GM03348 (cell line): ENCODE measurements around the gene TSPAN33.

Experiments
- DNase-seq: peaks from one replicate; pipeline ENCODE4 v3.0.0; 2012; ENCODE audit warnings: low spot score

Gene TSPAN33

GRCh38 chr7:129136887-129137642, 7.4 kb upstream of the TSPAN33 start:
- no peak for DNase-seq

GRCh38 chr7:129143724-129144094, 798 bp upstream of the TSPAN33 start:
- DNase-seq, result no peak

- no peak for DNase-seq
Measured at GRCh38 chr7:129144834-129145668, 544 bp downstream of the TSPAN33 start.

- DNase-seq, result no peak
Measured at GRCh38 chr7:129146237-129146979, 1.9 kb downstream of the TSPAN33 start.

GRCh38 chr7:129147731-129148130, 3.2 kb downstream of the TSPAN33 start:
- DNase-seq, result no peak

GRCh38 chr7:129149511-129149910, 5.0 kb downstream of the TSPAN33 start:
- no peak for DNase-seq

GRCh38 chr7:129150199-129150996, 5.9 kb downstream of the TSPAN33 start:
- no peak for DNase-seq

- no peak for DNase-seq
Measured at GRCh38 chr7:129157651-129158050, 13.1 kb downstream of the TSPAN33 start.

- no peak for DNase-seq
Measured at GRCh38 chr7:129159539-129159938, 15.0 kb downstream of the TSPAN33 start.

- DNase-seq, result no peak
Measured at GRCh38 chr7:129160161-129160905, 15.8 kb downstream of the TSPAN33 start.

GRCh38 chr7:129161524-129162225, 17.2 kb downstream of the TSPAN33 start:
- no peak for DNase-seq

GRCh38 chr7:129162732-129163131, 18.2 kb downstream of the TSPAN33 start:
- DNase-seq, result no peak

- DNase-seq, result peak; percentile 76
Measured at GRCh38 chr7:129163875-129164544, 19.5 kb downstream of the TSPAN33 start.

- no peak for DNase-seq
Measured at GRCh38 chr7:129166745-129167144, 22.2 kb downstream of the TSPAN33 start.

- DNase-seq, result no peak
Measured at GRCh38 chr7:129167817-129168216, 23.3 kb downstream of the TSPAN33 start.

GRCh38 chr7:129168231-129169021, 23.9 kb downstream of the TSPAN33 start:
- DNase-seq, result no peak

- DNase-seq, result peak; percentile 56
Measured at GRCh38 chr7:129169171-129169671, 24.7 kb downstream of the TSPAN33 start.

GRCh38 chr7:129169686-129170440, 25.4 kb downstream of the TSPAN33 start:
- no peak for DNase-seq
